Breast epithelium (tissue), 3 donors: ENCODE data around the gene PER3.

Experiments used
- CTCF ChIP-seq, 3 donors: fragments of 450-650 bp; IDR thresholded peaks; one replicate each; pipeline ENCODE4 v1.5.1; 2016 to 2017; ENCODE audit warnings: antibody characterized with exemption in 3 of 3, mild to moderate bottlenecking in 3 of 3, moderate library complexity in 3 of 3
- POLR2AphosphoS5 ChIP-seq, 3 donors: sonication (generic); formaldehyde crosslinking; IDR thresholded peaks; one replicate each; pipeline ENCODE4 v1.6.1; 2017; ENCODE audit warnings: antibody characterized with exemption in 3 of 3

DNA sequence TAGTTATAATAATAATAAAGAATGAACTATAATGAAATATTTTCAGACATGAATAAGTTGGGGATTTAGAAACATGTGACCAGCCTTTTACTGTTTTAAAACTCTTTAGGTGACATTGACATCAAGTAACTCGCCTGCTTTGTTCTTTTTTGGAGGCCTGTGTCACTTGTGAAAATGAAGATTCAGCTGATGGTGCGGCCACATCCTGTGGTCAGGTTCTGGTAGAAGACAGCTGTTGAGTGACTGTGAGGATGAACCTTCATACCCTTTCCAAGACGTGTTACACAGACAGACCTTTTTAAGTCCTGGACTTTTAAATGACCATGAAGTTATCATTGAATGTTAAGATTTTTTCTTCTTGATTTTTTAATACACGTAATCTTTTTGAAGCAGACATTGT lies 58.4 kb downstream of the PER3 start:
- no peak for TF ChIP-seq POLR2AphosphoS5 (IDR thresholded peaks at IDR 0.05)
- no peak for TF ChIP-seq CTCF (IDR thresholded peaks at IDR 0.05)
